ENCODE data around the gene MYLK. TPM values are rescaled to one million over a fixed set of nuclear protein-coding genes. Genes with fewer than 3 reads are reported as not detected.

Gene MYLK
- total and polyA plus RNA-seq, 5 donors from 2014 or later, result 0.07 to 2.9 (median 0.20) TPM; not detected in 1

- no peaks in the 10 kb centered on the region for H3K4me1 ChIP-seq (ENCODE audit: control insufficient read depth, insufficient read depth, low read length, poor library complexity, severe bottlenecking)
- H3K9me3 Mint-ChIP-seq, result peaks cover 0 to 2% (median 0%) of the 10 kb centered on the region in 7 donors
- H3K36me3 ChIP-seq (ENCODE audit: control insufficient read depth, insufficient read depth, low read length), result no peaks in the 10 kb centered on the region
- peaks cover 4% of the 10 kb centered on the region for H3K27me3 Mint-ChIP-seq
- H3K4me1 Mint-ChIP-seq, result no peaks in the 10 kb centered on the region
- DNase-seq (no peak), ATAC-seq (ENCODE audit: low read depth in 2 of 2) (no peak)
- H3K27ac ChIP-seq (ENCODE audit: insufficient read depth, low read length, poor library complexity, severe bottlenecking), result no peak overlapping the region
- H3K27me3 ChIP-seq (ENCODE audit: control insufficient read depth, insufficient read depth, low read length), result peaks cover 3% of the 10 kb centered on the region
- no peak overlapping the region for H3K4me3 ChIP-seq (ENCODE audit: low read depth, low read length)
- H3K4me3 Mint-ChIP-seq, result no peak overlapping the region
- H3K36me3 Mint-ChIP-seq, result no peaks in the 10 kb centered on the region
- H3K27ac Mint-ChIP-seq, result no peak overlapping the region
- no peaks in the 10 kb centered on the region for H3K9me3 ChIP-seq (ENCODE audit: control insufficient read depth in 2 of 2, low read length in 2 of 2)
Observed at GRCh38 chr3:123779655-123780231, 104.4 kb downstream of the MYLK start.

GRCh38 chr3:123778991-123779622 is 105.0 kb downstream of the MYLK start:
- Mint-ChIP-seq H3K4me1 (no peaks in the 10 kb centered on the region), H3K36me3 (no peaks in the 10 kb centered on the region), H3K27ac (no peak overlapping the region), H3K4me3 (no peak overlapping the region), H3K27me3 (peaks cover 4% of the 10 kb centered on the region), H3K9me3 (peaks cover 0 to 2% (median 0%) of the 10 kb centered on the region in 7 donors)
- Histone ChIP-seq H3K9me3 (ENCODE audit: control insufficient read depth in 2 of 2, low read length in 2 of 2) (no peaks in the 10 kb centered on the region), H3K27me3 (ENCODE audit: control insufficient read depth, insufficient read depth, low read length) (peaks cover 3% of the 10 kb centered on the region), H3K4me3 (ENCODE audit: low read depth, low read length) (no peak overlapping the region), H3K36me3 (ENCODE audit: control insufficient read depth, insufficient read depth, low read length) (no peaks in the 10 kb centered on the region), H3K27ac (ENCODE audit: insufficient read depth, low read length, poor library complexity, severe bottlenecking) (no peak overlapping the region), H3K4me1 (ENCODE audit: control insufficient read depth, insufficient read depth, low read length, poor library complexity, severe bottlenecking) (no peaks in the 10 kb centered on the region)
- DNase-seq (no peak), ATAC-seq (ENCODE audit: low read depth in 2 of 2) (no peak)

GRCh38 chr3:123778525-123778924 is 105.6 kb downstream of the MYLK start:
- ATAC-seq (ENCODE audit: low read depth in 2 of 2), result no peak
- no peak overlapping the region for H3K27ac ChIP-seq (ENCODE audit: insufficient read depth, low read length, poor library complexity, severe bottlenecking)
- no peak overlapping the region for H3K4me3 ChIP-seq (ENCODE audit: low read depth, low read length)
- no peaks in the 10 kb centered on the region for H3K4me1 ChIP-seq (ENCODE audit: control insufficient read depth, insufficient read depth, low read length, poor library complexity, severe bottlenecking)
- Mint-ChIP-seq H3K9me3 (peaks cover 0 to 2% (median 0%) of the 10 kb centered on the region in 7 donors), H3K4me3 (no peak overlapping the region), H3K4me1 (no peaks in the 10 kb centered on the region), H3K27me3 (peaks cover 4% of the 10 kb centered on the region), H3K36me3 (no peaks in the 10 kb centered on the region), H3K27ac (no peak overlapping the region)
- H3K27me3 ChIP-seq (ENCODE audit: control insufficient read depth, insufficient read depth, low read length), result peaks cover 6% of the 10 kb centered on the region
- no peak for DNase-seq
- no peaks in the 10 kb centered on the region for H3K9me3 ChIP-seq (ENCODE audit: control insufficient read depth in 2 of 2, low read length in 2 of 2)
- no peaks in the 10 kb centered on the region for H3K36me3 ChIP-seq (ENCODE audit: control insufficient read depth, insufficient read depth, low read length)

- H3K27ac Mint-ChIP-seq, result no peak overlapping the region
- DNase-seq (no peak), ATAC-seq (ENCODE audit: low read depth in 2 of 2) (no peak)
- no peaks in the 10 kb centered on the region for H3K4me1 ChIP-seq (ENCODE audit: control insufficient read depth, insufficient read depth, low read length, poor library complexity, severe bottlenecking)
- no peaks in the 10 kb centered on the region for H3K4me1 Mint-ChIP-seq
- H3K4me3 ChIP-seq (ENCODE audit: low read depth, low read length), result no peak overlapping the region
- peaks cover 8% of the 10 kb centered on the region for H3K27me3 ChIP-seq (ENCODE audit: control insufficient read depth, insufficient read depth, low read length)
- H3K9me3 Mint-ChIP-seq, result peaks cover 0 to 2% (median 0%) of the 10 kb centered on the region in 7 donors
- no peak overlapping the region for H3K27ac ChIP-seq (ENCODE audit: insufficient read depth, low read length, poor library complexity, severe bottlenecking)
- H3K36me3 Mint-ChIP-seq, result no peaks in the 10 kb centered on the region
- no peaks in the 10 kb centered on the region for H3K36me3 ChIP-seq (ENCODE audit: control insufficient read depth, insufficient read depth, low read length)
- no peaks in the 10 kb centered on the region for H3K9me3 ChIP-seq (ENCODE audit: control insufficient read depth in 2 of 2, low read length in 2 of 2)
- H3K4me3 Mint-ChIP-seq, result no peak overlapping the region
- H3K27me3 Mint-ChIP-seq, result peaks cover 4% of the 10 kb centered on the region
Observed at GRCh38 chr3:123776071-123776782, 107.9 kb downstream of the MYLK start.

DNA sequence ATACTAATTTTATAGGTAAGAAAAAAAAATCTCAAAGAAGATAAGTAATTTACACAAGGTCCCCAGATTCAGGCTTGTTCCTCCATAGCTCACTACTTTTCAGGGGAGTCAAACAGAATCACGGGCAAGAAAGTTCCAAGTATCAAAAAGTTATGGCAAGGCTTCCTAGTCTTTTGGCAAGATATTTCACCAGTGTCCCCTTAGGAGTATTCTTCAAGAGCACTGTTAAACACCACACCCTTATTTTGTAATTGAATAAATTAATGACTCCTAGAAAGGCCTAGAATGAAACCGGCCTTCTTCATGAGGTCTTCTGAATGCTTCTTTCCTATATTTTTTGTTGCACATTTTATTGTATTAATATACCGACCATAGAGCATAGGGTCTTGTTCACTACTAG is 109.7 kb downstream of the MYLK start:
- no peak overlapping the region for H3K4me3 Mint-ChIP-seq
- no peaks in the 10 kb centered on the region for H3K9me3 Mint-ChIP-seq
- no peaks in the 10 kb centered on the region for H3K36me3 ChIP-seq (ENCODE audit: control insufficient read depth, insufficient read depth, low read length)
- no peak overlapping the region for H3K27ac Mint-ChIP-seq
- no peak for DNase-seq
- H3K27me3 Mint-ChIP-seq, result peaks cover 16% of the 10 kb centered on the region
- H3K27ac ChIP-seq (ENCODE audit: insufficient read depth, low read length, poor library complexity, severe bottlenecking), result no peak overlapping the region
- H3K4me1 Mint-ChIP-seq, result no peaks in the 10 kb centered on the region
- no peaks in the 10 kb centered on the region for H3K9me3 ChIP-seq (ENCODE audit: control insufficient read depth in 2 of 2, low read length in 2 of 2)
- ATAC-seq (ENCODE audit: low read depth in 2 of 2), result no peak
- peaks cover 8% of the 10 kb centered on the region for H3K27me3 ChIP-seq (ENCODE audit: control insufficient read depth, insufficient read depth, low read length)
- H3K4me3 ChIP-seq (ENCODE audit: low read depth, low read length), result no peak overlapping the region
- H3K36me3 Mint-ChIP-seq, result no peaks in the 10 kb centered on the region
- no peaks in the 10 kb centered on the region for H3K4me1 ChIP-seq (ENCODE audit: control insufficient read depth, insufficient read depth, low read length, poor library complexity, severe bottlenecking)

GRCh38 chr3:123773681-123774431 is 110.3 kb downstream of the MYLK start:
- H3K4me1 ChIP-seq (ENCODE audit: control insufficient read depth, insufficient read depth, low read length, poor library complexity, severe bottlenecking), result no peaks in the 10 kb centered on the region
- Mint-ChIP-seq H3K4me3 (no peak overlapping the region), H3K36me3 (no peaks in the 10 kb centered on the region), H3K4me1 (no peaks in the 10 kb centered on the region), H3K9me3 (no peaks in the 10 kb centered on the region), H3K27me3 (peaks cover 16% of the 10 kb centered on the region), H3K27ac (no peak overlapping the region)
- no peak overlapping the region for H3K4me3 ChIP-seq (ENCODE audit: low read depth, low read length)
- H3K36me3 ChIP-seq (ENCODE audit: control insufficient read depth, insufficient read depth, low read length), result no peaks in the 10 kb centered on the region
- H3K9me3 ChIP-seq (ENCODE audit: control insufficient read depth in 2 of 2, low read length in 2 of 2), result no peaks in the 10 kb centered on the region
- peaks cover 8% of the 10 kb centered on the region for H3K27me3 ChIP-seq (ENCODE audit: control insufficient read depth, insufficient read depth, low read length)
- ATAC-seq (ENCODE audit: low read depth in 2 of 2) (no peak), DNase-seq (no peak)
- no peak overlapping the region for H3K27ac ChIP-seq (ENCODE audit: insufficient read depth, low read length, poor library complexity, severe bottlenecking)

DNA sequence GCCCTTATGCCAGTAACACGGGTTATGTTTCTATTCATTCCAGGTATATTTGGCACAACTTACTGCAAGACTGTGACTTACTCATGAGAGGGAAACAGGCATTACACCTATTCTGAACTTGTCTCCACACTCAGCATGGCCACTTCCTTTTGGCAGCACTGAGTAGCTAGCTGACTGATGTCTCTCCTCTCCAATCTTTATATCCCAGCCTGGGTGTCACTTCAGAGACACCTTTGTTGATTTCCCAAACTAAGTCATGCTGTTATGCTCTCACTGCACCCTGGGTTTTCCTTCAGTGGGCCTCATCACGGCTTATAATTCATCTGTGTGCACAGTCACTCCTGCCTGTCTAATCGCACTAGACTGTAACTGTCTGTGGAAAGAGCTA is 114.8 kb downstream of the MYLK start:
- H3K36me3 Mint-ChIP-seq, result no peaks in the 10 kb centered on the region
- no peak for ATAC-seq (ENCODE audit: low read depth in 2 of 2)
- H3K4me1 Mint-ChIP-seq, result no peaks in the 10 kb centered on the region

More for the DNA sequence above, 114.8 kb downstream of the MYLK start:
- Histone ChIP-seq H3K4me3 (ENCODE audit: low read depth, low read length) (no peak overlapping the region), H3K9me3 (ENCODE audit: control insufficient read depth in 2 of 2, low read length in 2 of 2) (no peaks in the 10 kb centered on the region), H3K27me3 (ENCODE audit: control insufficient read depth, insufficient read depth, low read length) (peaks cover 4% of the 10 kb centered on the region), H3K4me1 (ENCODE audit: control insufficient read depth, insufficient read depth, low read length, poor library complexity, severe bottlenecking) (no peaks in the 10 kb centered on the region), H3K27ac (ENCODE audit: insufficient read depth, low read length, poor library complexity, severe bottlenecking) (no peak overlapping the region), H3K36me3 (ENCODE audit: control insufficient read depth, insufficient read depth, low read length) (no peaks in the 10 kb centered on the region)
- peaks cover 16% of the 10 kb centered on the region for H3K27me3 Mint-ChIP-seq
- H3K9me3 Mint-ChIP-seq, result no peaks in the 10 kb centered on the region
- no peak overlapping the region for H3K4me3 Mint-ChIP-seq
- no peak overlapping the region for H3K27ac Mint-ChIP-seq
- DNase-seq, result no peak
